HT1080 (cell line): Measurements from ENCODE around the gene KRT9. TPM values are rescaled to one million over a fixed set of nuclear protein-coding genes. Genes with fewer than 3 reads are reported as not detected.
"Not testable (repeated sequence)": the region's sequence is repeated elsewhere in the genome, so short reads cannot be mapped to it uniquely, and the experiment has no call there.

Source experiments
- DNase-seq: peaks from one replicate; pipeline ENCODE4 v3.0.0-alpha.2; 2015; ENCODE audit warnings: low read depth
- total RNA-seq: library from RNA; depleted of rRNA; stranded (reverse); fragments of >200 nt; shearing (Covaris generic); gene quantifications from 2 replicates; pipeline ENCODE4 v1.2.3, GENCODE V29; 2014

Gene KRT9
- total RNA-seq, 1 experiment from 2014 or later, result not detected

DNA sequence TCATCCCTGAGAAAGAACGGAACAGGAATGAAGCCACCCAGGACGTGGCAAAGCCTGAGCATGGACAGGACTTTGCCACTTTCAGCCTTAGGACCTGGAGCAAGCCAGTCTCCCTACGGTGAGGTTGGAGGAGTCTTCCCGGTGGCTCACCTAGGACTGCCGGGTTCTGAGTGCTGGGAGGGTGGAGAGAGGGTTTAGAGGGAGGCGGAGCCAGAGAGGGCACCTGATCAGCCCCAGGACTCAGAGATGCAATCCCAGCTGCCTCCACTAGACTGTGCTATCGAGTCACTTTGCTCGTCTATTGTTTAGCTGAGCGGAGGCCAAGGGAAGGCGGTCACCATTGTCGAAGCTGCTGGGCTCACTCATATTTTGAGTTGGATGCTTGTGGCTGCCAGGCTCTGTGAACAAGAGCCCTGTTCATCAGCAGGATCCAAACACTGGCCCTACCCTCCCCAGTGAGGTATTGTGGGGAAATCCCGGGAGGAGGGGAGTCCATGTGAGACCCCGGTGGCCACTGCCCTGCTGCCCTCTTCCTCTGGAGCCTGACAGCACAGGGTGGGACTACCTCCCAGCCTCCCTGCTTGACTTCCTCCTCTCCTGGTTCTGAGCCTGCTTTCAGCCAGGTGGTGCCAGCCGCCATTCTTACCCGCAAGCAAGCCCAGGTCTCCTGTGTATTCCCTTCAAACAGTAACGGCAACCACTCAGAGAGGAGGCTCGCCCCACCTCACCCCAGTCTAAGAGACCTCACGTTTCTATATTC is 7.8 kb upstream of the KRT9 start:
- peak; percentile 78 for DNase-seq

DNA sequence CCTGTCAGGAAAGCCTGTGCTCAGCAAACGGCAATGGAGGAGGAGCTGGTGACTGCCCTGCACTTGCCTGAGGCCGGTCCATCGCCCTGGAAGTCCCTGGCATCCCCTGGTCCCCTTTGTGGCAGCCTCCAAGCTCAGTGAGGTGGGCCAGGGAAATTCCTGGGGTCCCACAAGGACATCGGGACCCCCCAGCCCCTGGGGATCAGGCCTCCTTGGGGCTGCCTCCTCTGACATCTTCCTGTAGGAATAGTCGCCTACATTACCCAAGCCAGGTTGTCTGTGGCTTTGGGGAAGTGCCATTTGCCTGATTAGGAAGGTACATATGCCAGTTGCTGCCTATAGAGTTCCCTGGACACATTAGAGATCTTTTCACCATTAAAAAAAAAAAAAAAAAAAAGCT is 7.1 kb upstream of the KRT9 start:
- no peak for DNase-seq

DNA sequence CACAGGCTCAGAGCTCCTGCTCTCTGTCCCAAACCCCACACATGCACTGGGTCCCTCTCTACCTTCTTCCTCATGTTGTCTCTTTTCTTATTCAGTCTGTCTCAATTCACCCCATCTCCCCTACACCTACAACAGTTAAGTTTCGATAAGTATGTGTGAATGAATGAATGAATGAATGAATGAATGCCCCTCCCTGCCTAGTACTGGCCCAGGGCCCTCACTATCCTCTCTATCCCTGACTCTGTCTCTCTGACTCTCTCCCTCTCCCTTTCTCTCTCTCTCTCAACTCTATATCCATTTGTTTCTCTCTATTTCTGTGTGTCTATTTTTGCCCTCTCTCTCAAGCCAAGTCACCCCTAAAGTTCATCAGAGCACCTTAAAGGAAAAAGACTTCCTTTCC is 6.7 kb upstream of the KRT9 start:
- DNase-seq, result no peak

DNA sequence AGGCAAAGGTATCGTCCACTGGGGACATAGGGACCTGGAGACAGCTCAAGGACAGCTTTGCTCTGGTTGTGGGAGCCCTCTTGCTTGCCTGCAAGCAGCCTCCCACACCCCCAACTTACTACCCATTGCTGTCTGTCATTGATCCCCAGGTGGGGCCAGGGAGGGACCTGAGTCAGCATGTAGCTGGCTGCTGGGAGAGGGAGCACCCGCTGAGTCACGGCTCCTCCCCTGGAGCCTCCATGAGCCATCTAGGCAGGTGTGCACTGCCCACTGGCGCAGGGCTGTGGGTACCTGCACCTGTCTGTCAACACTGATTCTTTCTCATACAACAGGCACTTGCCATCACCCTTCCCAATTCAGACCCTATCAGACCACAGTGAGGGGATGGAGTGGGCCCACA is 4.9 kb upstream of the KRT9 start:
- DNase-seq, result not testable (repeated sequence)

DNA sequence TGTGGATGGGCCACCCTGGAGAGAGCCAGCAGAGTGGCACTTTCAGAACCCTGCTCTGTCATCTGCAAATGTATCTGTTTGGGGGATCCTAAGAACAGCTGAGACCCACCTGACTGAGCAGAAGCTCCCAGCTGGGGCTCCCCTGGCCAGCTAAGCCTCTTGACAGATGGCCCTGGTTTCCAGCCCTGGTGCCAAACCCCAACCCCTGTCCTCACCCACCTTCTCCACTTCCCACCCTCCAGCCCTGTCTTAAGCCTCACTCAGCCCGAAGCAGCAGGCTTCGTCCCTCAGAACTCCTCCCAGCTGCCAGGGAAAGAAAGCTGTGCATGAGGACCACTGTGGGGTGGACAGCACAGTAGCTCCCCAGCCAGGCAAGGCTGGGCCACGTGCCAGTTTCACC is 3.5 kb upstream of the KRT9 start:
- DNase-seq, result no peak

DNA sequence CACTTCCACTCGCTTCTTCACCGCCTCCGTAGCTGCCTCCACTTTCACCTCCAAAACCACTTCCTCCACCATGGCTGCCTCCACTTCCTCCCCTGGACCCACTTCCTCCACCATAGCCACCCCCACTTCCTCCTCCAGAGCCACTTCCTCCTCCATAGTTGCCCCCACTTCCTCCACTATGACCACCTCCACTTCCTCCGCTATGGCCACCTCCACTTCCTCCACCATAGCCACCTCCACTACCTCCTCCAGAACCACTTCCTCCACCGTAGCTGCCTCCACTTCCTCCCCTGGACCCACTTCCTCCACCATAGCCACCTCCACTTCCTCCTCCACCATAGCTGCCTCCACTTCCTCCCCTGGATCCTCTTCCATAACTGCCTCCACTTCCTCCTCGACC is 4.5 kb downstream of the KRT9 start:
- DNase-seq, result no peak

DNA sequence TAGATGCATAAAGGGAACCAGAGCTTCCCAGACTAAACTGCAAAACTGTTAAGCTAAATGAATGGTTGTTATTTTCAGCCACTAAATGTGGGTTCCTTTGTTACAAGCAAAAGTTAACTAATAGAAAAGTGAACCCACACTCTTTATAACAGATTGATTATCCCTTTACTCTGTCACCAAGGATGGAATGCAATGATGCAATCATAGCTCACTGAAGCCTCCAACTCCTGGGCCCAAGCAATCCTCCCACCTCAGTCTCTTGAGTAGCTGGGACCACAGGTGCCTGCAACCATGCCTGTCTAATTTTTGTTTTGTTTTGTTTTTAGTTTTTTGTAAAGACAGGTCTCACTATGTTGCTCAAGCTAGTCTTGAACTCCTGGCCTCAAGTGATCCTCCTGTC is 6.5 kb downstream of the KRT9 start:
- DNase-seq, result no peak

DNA sequence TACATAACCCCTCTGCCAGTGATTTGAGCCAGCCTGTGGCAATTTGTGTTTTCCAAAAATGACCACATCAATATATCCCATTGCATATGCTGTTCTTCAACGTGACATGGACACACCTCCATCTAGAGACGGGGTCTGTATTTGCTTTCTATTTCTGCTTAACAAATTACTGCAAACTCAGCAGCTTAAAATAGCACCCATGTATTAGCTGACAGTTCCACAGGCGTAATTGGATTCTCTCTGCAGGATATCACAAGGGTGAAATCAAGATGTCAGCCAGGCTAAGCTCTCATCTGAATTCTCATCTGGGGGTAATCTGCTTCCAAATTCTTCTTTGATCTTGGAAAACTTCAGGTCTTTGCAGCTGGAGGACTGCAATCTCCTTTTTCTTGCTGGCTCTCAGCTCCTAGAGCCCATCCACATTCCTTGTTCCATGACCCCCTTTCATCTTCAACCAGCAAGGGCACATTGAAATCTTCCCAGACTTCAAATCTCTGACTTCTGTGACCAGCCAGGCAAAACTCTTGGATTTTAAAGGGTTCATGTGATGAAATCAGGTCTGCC is 8.2 kb downstream of the KRT9 start:
- no peak for DNase-seq

DNA sequence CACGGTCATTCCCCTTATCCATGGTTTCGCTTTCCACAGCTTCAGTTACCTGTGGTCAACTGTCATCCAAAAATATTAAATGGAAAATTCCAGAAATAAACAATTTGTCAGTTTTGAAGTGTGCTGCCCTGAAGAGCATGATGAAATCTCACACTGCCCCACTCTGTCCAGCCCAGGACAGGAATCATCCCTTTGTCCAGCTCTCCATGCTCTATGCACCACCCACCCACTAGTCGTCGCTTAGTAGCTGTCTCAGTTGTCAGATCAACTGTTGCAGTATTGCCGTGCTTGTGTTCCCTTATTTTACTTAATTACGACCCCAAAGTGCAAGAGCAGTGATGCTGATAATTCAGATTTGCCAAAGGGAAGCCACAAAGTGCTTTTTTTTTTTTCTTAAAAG is 10.3 kb downstream of the KRT9 start:
- no peak for DNase-seq

DNA sequence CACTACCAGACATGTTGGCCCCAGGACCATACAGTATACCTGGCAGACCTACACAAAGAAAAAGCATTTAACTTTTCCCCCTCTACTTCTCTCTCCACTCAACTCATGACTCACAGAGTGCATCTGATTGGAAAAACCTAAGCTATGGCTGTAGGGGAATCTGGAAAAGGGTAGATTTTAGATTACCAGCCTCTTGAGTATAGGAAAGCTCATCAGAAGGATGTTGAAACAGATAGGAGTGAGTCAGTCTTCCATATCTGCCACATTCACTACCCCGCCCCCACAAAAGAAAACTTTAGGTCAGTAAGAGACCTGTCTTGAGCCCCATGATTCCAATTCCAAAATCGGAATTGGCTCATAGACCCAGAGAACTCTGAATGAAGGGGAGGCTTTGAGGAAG is 12.3 kb downstream of the KRT9 start:
- no peak for DNase-seq

DNA sequence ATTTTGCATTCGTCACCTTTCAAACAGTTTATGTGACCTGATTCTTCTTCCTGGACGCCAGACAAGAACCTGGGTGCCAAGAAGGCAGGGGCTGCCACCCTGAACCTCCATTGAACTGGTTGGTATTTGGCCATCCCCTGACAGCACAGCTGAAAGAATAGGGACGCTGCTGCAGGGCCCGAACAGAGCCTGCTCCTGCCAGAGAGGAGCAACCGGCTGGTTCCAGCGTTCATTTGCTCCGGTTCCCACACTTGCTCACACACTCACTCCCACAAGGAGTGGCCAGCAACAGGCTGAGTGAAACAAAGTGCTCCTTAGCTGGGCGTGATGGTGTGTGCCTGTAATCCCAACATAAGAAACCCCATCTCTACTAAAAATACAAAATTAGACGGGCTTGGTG is 14.9 kb downstream of the KRT9 start:
- DNase-seq, result no peak

DNA sequence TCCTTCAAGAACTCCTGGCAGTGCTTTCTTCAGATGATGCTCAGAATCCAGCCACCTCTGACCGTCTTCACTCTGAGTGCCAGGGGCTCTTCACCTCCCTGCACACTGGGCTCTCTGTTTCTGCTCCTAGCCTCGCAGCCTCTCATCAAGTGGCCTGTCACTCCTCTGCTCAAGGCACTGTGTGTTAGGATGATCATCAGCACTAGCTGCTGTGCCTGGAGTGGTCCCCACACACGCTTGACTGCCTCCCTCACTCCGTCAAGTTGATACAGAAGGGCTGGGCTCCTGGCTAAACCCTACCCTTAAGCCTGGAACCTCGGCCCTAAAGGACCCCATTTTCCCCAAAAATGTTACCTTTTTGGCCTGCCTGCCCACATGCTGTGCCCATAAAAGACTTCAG is 15.6 kb downstream of the KRT9 start:
- DNase-seq, result no peak

DNA sequence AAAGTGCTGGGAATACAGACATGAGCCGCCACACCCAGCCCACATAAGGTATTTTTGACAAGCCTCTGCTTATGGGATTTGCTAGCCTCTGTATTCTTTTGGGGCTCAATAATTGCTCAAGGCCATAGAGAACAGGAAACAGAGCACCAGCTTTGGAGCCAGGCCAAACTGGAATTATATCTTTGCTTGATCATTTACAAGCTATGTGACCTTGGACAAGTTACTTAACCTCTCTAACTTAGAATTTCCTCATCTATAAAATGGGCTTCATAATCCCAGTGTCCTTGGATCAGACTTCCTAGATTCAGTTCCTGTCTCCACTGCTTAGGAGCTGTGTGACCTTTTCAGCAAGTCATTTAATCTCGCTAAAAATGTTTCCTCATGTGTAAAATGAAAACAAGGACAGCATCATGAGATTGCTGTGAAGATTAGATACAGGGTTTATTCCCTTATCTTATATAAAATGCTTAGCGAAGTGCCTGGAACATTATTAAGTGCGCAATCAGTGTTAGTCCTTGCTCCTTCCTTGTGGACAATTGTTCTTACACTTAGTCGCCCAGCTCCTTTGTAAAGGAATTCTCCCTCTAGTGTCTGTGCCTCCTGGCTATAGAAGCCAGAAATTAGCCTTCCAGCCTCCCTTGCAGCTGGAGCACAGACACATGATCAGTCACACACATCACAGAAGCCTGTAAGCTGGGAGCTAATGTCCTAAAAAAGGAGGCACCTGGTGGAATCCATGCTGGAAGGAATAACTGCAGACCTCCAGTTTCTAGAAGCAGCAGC is 16.6 kb downstream of the KRT9 start:
- no peak for DNase-seq

DNA sequence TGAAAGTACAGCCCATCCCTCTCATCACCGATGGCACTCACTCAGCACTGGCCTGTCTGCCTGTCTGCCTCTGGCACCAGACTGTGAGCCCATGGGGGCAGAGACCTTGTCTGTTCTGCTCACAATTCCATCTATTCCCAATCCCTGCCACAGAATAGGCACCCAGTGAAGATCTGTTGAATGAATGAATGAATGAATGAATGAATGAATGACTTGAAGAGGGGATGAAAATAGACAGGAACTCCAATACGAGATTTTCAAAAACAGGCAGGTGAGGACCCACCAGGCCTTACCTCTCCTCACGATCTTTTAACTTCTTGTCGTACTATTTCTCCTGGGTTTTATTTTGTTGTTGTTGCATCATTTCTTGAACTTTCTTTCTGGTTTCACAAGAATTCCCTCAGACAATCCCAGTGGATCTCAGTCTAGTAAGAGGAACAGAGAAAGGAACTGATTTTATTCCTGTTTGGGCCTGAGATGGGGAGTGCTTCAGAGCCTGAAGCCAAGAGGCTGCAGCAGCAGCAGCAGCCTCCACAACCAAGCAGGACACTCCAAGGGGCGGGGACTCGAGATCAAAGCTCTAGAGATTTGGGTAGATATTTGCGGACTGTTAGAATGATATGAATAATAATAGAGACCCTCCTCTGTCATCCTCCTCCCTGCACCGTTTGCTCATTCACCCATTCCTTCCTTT is 17.7 kb downstream of the KRT9 start:
- no peak for DNase-seq

DNA sequence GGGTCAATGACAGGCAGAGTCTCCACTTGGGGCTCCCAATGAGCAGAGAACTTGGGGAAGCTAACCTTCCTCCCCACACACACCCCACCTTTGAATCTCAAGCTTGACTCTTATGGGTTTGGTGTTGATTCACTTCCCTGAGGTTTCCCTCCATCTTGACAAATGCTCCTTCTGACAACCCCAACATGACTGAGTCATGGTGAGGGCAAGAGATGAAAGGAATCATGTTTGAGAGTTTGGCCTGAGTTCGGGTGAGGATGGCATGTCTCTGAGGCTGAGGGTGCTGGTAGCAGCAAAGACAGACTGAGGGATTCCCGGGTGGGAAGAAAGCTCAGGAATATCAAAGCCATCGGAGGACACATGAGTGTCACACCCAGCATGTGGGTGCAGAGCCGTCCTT is 18.7 kb downstream of the KRT9 start:
- DNase-seq, result peak; percentile 52

DNA sequence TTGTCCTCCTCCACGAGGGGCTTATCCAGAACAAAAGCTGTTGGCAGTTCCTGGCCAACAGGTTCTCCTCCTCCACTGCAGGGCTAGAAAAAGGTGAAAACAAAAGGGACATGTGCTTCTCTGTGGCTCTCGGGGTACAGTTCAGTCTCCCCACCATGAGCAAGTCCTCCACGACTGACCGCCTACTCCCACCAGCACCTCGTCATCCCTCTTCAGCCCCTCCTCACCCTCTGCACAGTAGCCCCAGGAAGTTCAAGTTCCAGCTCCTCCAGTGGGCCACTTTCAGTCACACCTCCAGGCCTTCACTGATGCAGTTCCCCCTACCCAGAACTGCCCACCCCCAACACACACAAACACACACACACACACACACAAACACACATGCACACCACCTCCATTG is 19.4 kb downstream of the KRT9 start:
- no peak for DNase-seq

DNA sequence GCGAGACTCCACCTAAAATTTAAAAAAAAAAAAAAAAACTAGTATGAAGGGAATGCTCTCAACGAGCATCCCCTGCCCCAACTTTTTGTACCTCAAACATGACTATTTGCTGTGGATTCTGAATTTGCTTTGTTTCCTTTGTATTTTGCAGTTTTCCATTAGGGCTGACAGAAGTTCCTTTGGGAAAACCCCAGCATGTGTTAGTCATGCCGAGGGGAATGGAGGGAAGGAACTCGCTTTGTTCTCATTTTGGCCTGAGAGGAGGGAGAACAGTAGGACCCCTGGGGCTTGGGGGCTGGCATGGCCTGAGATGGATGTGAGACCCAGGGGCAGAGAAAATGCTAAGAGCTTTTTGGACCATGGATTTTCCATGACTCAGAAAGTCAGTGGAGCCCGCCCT is 20.5 kb downstream of the KRT9 start:
- DNase-seq, result no peak

DNA sequence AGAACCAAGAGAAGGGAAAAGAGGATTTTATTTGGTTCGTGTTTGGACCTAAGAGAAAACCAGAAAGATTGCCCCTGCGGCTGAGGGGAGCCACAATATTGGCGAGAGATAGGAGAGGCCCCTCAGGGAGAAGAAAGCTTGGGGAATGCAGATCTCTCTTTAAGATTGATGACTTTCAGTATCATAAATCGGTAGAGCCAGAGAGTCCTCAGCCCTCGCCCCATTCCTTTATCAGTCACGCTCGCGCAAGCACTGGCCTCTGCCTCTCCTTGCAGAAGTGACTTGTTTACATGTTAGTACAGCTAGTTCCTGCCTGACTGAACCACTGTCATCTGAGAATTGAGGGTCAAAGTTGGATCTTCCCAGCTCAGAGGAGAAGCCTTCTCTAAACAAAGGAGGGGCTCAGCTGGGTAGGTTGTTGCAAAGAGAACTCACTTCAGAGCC is 22.2 kb downstream of the KRT9 start:
- no peak for DNase-seq

DNA sequence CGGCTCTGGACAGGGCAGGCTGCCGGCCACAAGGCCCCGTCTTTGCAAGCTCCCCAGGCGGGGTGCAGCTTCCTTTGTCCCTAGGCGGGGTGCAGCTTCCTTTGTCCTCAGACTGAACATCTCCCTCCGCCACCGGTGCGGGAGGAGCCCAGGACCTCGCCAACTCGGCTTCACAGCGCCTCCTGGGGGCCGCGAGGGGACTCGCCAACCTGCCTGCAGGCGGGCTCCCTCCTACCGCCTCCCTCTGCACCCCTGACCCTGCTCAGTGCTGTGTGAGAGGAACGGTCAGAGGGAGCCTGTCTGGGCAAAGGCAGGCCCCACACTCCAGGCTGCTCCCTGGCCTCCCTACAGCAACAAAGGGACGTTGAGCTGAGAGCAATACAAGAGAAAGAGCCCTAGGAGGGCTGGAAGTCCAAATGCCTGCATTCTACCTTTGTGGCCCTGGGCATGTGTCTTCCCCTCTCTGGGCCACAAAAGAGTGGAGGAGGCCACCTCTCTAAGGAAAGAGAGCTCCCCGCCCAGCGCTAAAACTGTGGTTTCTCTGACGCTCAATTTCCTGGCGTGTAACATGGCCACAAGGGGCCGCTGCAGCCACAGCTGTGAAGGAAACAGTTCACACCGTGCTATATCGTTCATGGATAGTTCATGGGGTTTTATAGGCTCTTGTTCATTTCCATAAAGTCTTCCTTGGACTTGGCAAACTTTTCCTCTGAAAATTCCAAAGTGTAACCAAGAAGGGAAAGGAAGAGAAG is 22.8 kb downstream of the KRT9 start:
- peak; percentile 91 for DNase-seq

DNA sequence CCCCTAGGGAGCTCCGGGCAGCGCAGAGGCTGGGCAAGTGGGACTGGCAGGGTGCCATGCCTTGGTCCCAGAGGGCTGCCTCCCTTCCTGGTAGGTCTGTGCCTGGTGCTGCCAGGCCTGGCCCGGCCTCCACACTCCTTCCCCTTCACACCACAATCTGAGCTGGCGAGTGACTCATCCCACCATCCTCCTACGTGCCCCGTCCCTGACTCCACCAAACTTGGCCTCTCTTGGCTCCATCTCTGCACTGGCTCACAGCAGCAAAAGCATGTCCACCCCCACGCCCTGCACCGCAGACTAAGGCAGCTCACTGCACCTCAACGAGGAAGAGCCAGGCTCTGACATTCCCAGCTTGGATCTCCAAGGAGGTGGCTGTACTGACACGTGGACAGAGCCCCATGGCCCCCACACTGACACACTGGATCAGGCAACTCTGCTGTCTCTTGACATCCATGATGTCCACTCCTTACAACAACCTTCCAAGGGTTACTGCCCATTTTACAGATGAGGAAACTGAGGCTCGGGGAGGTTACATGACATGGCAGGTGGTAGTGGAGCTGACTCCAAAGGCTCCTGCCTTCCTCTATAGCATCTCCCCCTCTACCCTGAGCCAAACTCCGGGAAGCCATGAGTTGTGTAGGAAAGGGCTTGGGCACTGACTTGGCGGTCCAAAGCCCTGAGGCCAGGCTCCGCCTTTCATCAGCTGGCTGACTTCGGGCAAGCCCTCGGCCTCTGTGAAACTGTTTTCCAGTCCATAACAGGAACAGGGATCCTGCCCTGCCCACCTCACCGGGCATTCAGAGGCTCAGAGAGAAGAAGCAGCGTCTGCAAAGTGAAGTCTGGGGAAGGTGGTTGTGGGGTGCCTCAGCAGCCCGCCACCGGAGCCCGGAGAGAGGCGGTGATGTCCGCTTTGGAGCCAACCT is 23.7 kb downstream of the KRT9 start:
- DNase-seq, result peak; percentile 99
